Astrocyte (in vitro differentiated cells and primary cell): Measurements from ENCODE around the gene RNU6-7.

Experiments used
- CTCF ChIP-seq: IDR thresholded peaks from 2 replicates; pipeline ENCODE4 v1.5.1; 2011; ENCODE audit warnings: low read depth, mild to moderate bottlenecking, inconsistent platforms, low read length, moderate library complexity; ENCODE audit not compliant: insufficient read depth
- EZH2 ChIP-seq: IDR thresholded peaks from 2 replicates; pipeline ENCODE4 v1.6.1; 2012; ENCODE audit warnings: mild to moderate bottlenecking, low read length, inconsistent platforms; ENCODE audit not compliant: insufficient read depth

- TF ChIP-seq EZH2 (no peak), CTCF (no peak)
These were observed 7.6 kb downstream of the RNU6-7 start for GRCh38 chr14:32209471-32209870.
